CD4-positive, alpha-beta T cell treated with Interleukin-6 for 4 hours (primary cell): ENCODE results near the gene FOXA2.
"Not testable (repeated sequence)": the region's sequence is repeated elsewhere in the genome, so short reads cannot be mapped to it uniquely, and the experiment has no call there.

Source experiments
- DNase-seq: peaks from one replicate; pipeline ENCODE4 v3.0.0-alpha.2; 2020; ENCODE audit warnings: mixed read lengths

The FOXA2 gene

DNA sequence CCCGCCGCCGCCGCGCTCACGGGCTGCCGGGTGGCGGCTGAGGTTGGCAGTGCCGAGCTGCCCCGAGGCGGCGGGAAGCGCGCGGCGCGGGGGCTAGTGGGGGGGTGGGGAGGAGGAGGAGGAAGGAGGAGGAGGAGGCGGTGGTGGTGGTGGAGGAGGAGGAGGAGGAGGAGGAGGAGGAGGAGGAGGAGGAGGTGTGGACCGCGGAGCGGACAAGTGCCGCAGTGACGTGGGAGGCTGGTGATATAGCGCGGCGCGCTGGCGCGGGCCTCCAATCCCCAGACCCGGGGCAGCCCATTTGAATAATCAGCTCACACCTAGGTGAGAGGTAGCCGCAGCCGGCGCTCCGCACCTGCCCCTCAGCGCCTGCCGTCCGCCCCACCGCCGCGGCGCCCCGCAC lies at the start of gene FOXA2:
Gene FOXA2, minus strand, starts transcription at position 51 of the 400 bp plus-strand sequence. CDS start 294 bp downstream, outside the sequence.
- DNase-seq = no peak

DNA sequence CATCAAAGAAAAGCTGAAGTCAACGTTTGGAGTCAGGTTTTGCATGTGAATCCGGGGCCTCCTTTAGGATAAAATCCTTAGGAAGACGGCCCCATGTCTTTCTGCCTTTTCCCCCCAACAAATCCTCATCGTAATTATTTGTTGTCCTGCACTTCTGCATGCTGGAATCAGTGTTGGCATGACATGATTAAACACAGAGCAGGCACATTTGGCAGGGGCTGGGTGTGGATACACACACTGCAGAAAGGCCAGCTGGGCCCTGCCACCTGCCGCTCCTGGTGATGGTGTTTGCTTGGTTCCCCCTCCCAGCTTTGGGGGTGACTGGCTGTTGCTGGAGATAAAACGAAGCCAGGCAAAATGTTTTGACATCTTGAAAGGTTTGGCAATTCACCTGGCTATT lies 46.3 kb upstream of the FOXA2 start:
- no peak for DNase-seq

DNA sequence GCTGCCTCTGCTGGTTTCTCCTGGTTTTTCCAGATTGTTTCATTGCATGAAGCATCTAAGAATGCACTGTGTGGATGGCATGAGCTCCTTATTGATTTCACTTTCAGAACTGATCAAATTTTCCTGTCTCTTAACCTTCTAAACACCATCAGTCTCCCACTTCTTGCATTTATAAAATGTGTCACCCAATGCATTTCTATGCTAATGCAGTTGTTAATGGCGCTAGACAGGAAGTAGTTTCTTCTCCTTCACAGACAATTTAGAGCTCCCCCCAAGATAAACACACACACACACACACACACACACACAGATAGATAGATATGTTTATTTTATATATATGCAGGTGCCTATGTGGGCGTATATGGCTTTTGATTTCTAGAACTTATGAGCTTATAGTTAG lies 45.6 kb upstream of the FOXA2 start:
- DNase-seq = no peak

DNA sequence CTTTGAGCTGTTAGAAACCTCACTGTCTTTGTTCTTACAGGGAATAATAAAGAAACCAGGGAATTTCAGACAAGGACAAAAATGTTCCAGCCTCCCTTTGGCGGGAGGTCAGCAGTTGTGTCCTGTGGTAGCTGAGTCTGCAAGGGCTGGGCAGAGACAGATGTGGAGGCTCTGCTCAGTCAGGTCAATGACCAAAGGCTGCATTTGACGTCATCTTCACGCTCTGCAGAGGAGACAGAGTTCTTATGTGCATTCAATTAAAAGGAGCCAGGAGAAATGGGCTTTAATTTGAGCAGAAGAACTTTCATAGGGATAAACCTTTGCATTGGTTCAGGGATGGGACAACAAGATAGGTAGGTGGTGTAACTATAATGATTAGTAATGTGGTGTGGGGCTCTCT lies 45.1 kb upstream of the FOXA2 start:
- no peak for DNase-seq

- DNase-seq = no peak
These were observed 42.1 kb upstream of the FOXA2 start for GRCh38 chr20:22626496-22626895.

DNA sequence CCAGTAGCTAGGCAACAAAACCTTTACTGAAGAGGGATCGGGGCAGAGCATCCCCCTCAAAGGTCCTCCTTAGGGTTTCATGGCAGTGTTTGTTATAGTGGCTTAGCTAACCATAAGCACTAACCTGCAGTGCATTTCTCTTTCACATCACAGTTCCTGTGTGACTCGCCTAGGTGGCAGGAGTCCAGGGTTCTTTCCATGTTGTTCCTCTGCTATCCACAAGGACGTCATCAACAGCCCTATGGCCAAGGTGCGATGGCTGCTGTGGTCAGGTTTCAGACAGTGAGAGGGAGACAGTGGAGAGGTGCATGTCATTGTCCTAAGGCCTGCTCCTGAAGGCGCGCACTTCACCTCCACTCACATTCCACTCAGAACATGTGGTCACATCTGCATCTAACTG lies 38.8 kb upstream of the FOXA2 start:
- DNase-seq = no peak

DNA sequence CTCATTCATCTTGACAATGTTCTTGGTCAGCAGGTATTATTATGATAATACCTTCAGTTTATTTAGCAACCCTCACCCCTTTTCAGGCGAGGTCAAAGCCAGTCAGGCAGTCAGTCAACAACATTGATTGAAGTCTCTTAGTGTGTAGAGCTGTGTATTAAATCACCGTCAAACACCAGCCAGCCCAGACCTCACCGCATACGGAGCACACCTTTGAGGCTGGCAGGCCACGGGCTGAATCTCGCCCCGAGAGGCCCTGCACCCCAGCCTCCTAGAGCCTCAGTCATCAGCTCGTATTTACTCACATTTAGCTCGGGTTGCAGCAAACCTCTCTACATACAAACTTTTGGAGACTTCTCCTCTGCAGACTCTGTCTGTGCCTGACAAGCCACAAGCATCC lies 36.0 kb upstream of the FOXA2 start:
- DNase-seq = no peak

DNA sequence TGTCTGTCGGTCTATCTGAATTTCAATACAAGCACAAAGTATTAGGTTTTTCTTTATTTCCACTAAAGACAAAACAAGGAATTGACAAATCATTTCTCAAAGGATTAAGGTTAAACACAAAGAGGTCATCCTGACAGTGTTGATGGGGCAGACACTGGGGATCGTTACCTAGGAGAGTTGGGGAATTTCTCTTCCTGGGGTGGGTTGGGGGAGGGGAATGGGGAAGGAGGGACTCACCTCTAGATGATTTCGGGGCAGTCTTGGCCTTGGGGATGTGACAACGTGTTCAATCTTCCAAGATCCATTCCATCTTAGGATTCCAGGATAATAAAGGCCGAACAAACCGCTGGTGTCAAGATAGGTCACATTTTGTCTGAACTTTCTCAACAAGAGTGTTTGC lies 35.4 kb upstream of the FOXA2 start:
- no peak for DNase-seq

DNA sequence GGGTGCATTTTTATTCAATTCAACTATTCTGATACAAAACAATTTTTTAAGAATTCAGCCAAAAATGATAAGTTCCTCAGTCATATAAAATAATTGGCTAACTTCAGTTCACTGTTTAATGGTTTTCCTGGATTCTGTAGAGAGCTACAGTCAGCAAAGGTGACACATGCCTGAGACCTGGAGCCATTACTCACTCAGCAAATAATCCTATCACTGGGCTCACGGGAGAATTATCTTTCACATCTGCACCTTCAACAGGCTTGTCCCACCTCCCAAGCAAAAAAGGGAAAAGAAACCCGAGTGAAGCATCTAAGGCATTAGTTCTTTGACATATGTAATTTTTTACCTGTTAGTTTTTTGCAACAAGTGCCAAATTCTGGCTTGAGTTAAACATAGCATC lies 34.9 kb upstream of the FOXA2 start:
- no peak for DNase-seq

GRCh38 chr20:22617160-22617559 lies 32.8 kb upstream of the FOXA2 start:
- DNase-seq = no peak

GRCh38 chr20:22616551-22616950 lies 32.2 kb upstream of the FOXA2 start:
- no peak for DNase-seq

DNA sequence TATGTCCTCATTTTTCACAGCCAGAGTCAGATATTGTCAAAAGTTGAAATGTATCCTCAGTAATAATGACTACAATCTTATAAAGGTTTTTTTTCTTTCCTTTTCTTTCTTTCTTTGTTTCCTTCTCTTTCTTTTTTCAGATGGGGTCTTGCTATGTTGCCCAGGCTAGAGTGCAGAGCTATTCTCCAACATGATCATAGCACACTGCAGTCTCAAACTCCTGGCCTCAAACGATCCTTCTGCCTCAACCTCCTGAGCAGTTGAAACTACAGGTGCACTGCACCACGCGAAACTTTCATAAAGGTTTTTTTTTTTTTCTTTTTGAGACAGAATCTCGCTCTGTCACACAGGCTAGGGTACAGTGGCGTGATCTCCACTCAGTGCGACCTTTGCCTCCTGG lies 31.1 kb upstream of the FOXA2 start:
- no peak for DNase-seq

DNA sequence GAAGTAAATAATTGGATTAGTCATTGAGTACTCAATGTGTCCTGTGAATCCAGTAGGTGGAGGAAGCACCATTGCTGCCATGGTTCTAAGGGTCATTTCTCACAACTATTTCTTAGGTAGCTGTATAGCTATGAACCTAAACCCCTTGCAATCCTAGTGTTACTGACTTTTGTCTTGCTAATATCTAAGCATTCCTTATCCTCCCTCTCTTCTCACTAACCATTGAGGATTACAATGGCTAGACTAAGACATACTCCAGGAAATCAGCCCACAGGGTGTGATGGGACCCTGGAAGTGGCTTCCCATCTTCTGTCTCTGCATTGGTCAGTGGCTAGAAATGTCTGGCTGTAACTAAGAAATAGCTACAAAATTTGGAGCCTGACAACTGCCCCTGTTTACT lies 27.3 kb upstream of the FOXA2 start:
- no peak for DNase-seq

DNA sequence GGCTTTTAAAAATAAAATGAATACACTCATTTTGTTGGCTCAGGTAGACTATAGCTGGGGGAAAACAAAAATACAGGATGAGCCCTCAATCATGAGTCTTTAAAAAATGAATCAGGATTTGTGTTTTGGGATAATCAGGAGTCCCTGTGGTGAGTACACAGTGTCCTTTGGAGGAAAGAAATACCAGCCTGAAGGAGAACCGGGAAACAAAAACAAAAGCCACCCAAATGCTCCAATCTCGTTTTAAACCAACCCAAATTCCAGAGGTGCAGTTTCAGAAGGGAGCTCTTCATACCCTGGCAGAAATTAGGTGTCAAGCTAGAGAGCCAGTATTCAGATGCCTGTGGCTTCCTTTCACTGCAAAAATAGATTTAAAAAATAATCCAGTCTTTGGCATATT lies 23.3 kb upstream of the FOXA2 start:
- no peak for DNase-seq

DNA sequence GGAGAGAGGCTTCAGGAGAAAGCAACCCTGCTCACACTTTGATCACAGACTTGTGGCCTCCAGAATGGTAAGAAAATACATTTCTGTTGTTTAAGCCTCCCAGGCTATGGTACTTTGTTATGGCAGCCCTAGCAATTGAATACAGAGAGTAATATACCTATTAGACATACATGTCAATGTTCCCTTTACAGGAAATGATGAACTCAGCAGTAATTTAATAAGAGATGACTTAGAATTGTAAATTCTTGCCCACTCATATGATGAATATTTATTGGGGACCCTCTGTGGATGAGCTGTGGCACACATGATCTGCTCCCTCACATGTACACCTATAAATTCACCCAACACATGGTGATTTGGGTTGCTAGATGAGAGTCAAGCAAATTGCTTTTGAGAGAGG lies 20.4 kb upstream of the FOXA2 start:
- DNase-seq = no peak

DNA sequence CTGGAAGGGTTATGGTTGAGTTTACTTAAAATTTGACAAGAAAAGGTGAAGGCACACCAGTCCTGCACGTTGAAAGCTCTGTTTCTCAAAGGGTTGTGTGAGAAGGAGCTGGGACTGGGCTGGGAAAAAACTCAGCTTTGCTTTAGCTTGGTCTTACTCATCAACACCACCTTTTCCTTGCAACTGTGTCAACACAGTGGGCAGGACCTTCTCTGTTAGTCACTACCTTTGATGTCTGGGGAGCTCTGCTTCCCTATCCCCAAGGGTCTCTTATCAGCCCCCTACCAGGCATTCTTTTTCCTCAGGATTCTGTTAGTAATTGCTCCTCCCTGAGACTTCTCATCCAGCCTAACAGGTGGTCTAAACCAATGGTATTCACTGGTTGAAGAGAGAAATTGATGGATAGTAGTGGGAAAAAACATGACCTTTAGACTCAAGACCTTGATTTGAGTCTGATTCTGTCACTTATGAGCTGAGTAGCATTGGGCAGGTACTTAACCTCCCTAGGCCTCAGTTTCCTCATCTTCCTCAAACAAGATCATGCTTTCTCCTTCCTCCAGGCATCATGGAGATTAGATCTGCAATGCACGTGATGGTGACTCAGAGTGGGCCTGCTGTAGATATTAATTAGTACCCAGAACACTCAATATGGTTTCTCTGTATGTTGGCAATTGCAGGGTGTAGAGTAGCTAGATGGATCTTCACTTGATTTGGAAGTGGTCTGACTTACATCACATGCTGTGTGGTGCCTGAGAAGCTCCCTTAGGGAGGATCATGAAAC lies 17.2 kb upstream of the FOXA2 start:
- no peak for DNase-seq

- DNase-seq = not testable (repeated sequence)
These were observed 14.9 kb upstream of the FOXA2 start for GRCh38 chr20:22599258-22599657.

- no peak for DNase-seq
These were observed 12.9 kb upstream of the FOXA2 start for GRCh38 chr20:22597303-22597702.

GRCh38 chr20:22590662-22591061 lies 6.3 kb upstream of the FOXA2 start:
- DNase-seq = no peak

- no peak for DNase-seq
These were observed 2.4 kb upstream of the FOXA2 start for GRCh38 chr20:22586645-22587310.

- no peak for DNase-seq
These were observed 1.6 kb upstream of the FOXA2 start for GRCh38 chr20:22585786-22586493.

GRCh38 chr20:22584922-22585785 lies 782 bp upstream of the FOXA2 start:
- no peak for DNase-seq
